Endothelial cell of umbilical vein (primary cell): Measurements from ENCODE around the gene GABRA5.

Experiments used
- EZH2 ChIP-seq: IDR thresholded peaks from 2 replicates; pipeline ENCODE4 v1.6.1; 2012; ENCODE audit warnings: borderline replicate concordance, low read depth, mild to moderate bottlenecking, moderate library complexity, low read length, inconsistent platforms; ENCODE audit not compliant: severe bottlenecking
- FOS ChIP-seq: IDR thresholded peaks from 2 replicates; pipeline ENCODE4 v1.6.1; 2011; ENCODE audit warnings: mild to moderate bottlenecking, low read length, moderate library complexity, borderline replicate concordance; ENCODE audit not compliant: insufficient read depth
- MYC ChIP-seq: IDR thresholded peaks from one replicate; pipeline ENCODE4 v1.6.1; 2011; ENCODE audit warnings: mild to moderate bottlenecking, low read depth, low read length
- POLR2A ChIP-seq: IDR thresholded peaks from 2 replicates; pipeline ENCODE4 v1.6.1; 2012; ENCODE audit warnings: low read depth, mild to moderate bottlenecking, control low read depth, low read length
- POLR2AphosphoS5 ChIP-seq: IDR thresholded peaks from 2 replicates; pipeline ENCODE4 v1.6.1; 2012; ENCODE audit warnings: low read depth, mild to moderate bottlenecking, control low read depth, low read length, moderate library complexity; ENCODE audit not compliant: insufficient read depth
- TF ChIP-seq, protein P1 (sequence below), 2 donors: IDR thresholded peaks; 1 replicate in 1 of 2; 2 replicates in 1 of 2; pipeline ENCODE4 v1.5.1; 2011; ENCODE audit warnings: low read length in 2 of 2, mild to moderate bottlenecking in 2 of 2, moderate library complexity in 2 of 2, control low read depth in 1 of 2, inconsistent platforms in 1 of 2, low read depth in 1 of 2; ENCODE audit not compliant: insufficient read depth in 1 of 2; ENCODE audit errors: extremely low read depth in 1 of 2

DNA sequence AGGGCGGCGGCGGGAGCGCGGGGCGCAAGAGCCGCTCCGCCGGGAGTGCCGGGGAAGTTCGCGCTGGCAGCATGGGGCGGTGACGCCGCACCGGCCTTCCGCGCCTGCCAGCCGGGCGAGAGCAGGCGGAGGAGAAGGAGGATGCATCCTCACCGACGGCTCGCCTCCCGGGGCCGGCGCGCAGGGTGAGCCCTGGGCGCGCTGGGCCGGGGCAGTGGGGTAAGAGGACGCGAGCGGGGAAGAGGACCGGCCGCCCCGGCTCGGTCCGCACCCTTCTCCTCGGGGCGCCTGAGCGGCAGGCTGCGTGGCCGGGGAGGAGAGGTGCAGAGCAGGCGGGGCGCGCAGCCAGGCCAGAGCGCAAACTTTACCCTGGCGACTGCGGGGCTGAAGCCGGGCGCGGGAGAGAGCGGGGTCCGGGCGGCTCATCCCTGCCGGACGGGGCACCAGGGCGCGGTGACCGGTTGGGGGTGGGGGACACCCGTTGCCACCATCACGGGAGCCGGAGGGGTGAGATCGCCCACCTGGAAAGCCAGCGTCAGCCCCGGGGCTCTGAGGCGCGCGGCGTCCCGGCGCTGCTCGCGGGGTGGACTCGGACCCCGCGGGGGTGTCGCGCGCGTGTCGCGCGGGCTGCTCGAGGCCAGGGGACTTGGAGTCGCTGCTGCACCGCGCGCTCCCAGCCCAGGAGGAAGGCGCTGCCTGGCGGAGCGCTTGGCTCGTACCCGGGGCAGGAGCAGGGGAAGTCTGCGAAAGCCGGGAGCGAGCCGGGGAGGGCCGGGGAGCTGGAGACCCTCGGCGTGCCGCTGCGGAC lies 542 bp downstream of the GABRA5 start:
- TF ChIP-seq, protein P1, sequence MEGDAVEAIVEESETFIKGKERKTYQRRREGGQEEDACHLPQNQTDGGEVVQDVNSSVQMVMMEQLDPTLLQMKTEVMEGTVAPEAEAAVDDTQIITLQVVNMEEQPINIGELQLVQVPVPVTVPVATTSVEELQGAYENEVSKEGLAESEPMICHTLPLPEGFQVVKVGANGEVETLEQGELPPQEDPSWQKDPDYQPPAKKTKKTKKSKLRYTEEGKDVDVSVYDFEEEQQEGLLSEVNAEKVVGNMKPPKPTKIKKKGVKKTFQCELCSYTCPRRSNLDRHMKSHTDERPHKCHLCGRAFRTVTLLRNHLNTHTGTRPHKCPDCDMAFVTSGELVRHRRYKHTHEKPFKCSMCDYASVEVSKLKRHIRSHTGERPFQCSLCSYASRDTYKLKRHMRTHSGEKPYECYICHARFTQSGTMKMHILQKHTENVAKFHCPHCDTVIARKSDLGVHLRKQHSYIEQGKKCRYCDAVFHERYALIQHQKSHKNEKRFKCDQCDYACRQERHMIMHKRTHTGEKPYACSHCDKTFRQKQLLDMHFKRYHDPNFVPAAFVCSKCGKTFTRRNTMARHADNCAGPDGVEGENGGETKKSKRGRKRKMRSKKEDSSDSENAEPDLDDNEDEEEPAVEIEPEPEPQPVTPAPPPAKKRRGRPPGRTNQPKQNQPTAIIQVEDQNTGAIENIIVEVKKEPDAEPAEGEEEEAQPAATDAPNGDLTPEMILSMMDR (IDR thresholded peaks at IDR 0.05; ENCODE audit: extremely low read depth in 1 of 2, insufficient read depth in 1 of 2, low read depth in 1 of 2, low read length in 2 of 2), result no peak
- TF ChIP-seq POLR2A, result no peak
- TF ChIP-seq POLR2AphosphoS5, result no peak
- TF ChIP-seq FOS, result no peak
- TF ChIP-seq MYC, result no peak
- no peak for TF ChIP-seq EZH2
